MCF 10A (cell line): ENCODE data around the gene LIPT1. TPM values are rescaled to one million over a fixed set of nuclear protein-coding genes. Genes with fewer than 3 reads are reported as not detected.
A peak's percentile ranks its signal among the peaks of the same experiment; 100 is the strongest.

ENCODE experiments used
- BruUV-seq: library from RNA; stranded (reverse); fragments of 400-500 nt; replicated peaks from 2 replicates; lab custom pipeline; 2021; lab: Mats Ljungman, UMichigan
- CTCF ChIA-PET: fragments of 300-600 bp; sonication (Branson Sonifier 250); formaldehyde crosslinking; extraction: SDS; loops from one replicate; lab custom pipeline; 2021; ENCODE audit warnings: antibody characterized with exemption, inconsistent platforms; lab: Yijun Ruan, JAX
- POLR2A ChIA-PET: fragments of 300-600, 350-650 bp; sonication (Branson Sonifier 250); formaldehyde crosslinking; extraction: SDS; loops from one replicate; lab custom pipeline; 2020; ENCODE audit warnings: antibody characterized with exemption, inconsistent platforms; lab: Yijun Ruan, JAX
- DNase-seq: peaks from one replicate; pipeline ENCODE4 v3.0.0-alpha.2; 2018; ENCODE audit not compliant: unreplicated experiment
- H3K27ac Mint-ChIP-seq: one replicate; pipeline ENCODE4 v1.8.0; 2022; ENCODE audit warnings: mild to moderate bottlenecking, low read depth, mixed read lengths; ENCODE audit not compliant: unreplicated experiment
- H3K27me3 Mint-ChIP-seq: one replicate; pipeline ENCODE4 v1.8.0; 2022; ENCODE audit warnings: mixed read lengths; ENCODE audit not compliant: insufficient read depth, unreplicated experiment
- H3K36me3 Mint-ChIP-seq: one replicate; pipeline ENCODE4 v1.8.0; 2022; ENCODE audit warnings: mild to moderate bottlenecking, moderate library complexity, mixed read lengths; ENCODE audit not compliant: insufficient read depth, unreplicated experiment
- H3K4me1 Mint-ChIP-seq: one replicate; pipeline ENCODE4 v1.8.0; 2022; ENCODE audit warnings: mixed read lengths; ENCODE audit not compliant: insufficient read depth, unreplicated experiment
- H3K4me3 Mint-ChIP-seq: one replicate; pipeline ENCODE4 v1.8.0; 2022; ENCODE audit warnings: mild to moderate bottlenecking, moderate library complexity, mixed read lengths; ENCODE audit not compliant: unreplicated experiment
- H3K9me3 Mint-ChIP-seq: one replicate; pipeline ENCODE4 v1.8.0; 2022; ENCODE audit warnings: mixed read lengths; ENCODE audit not compliant: unreplicated experiment
- intact Hi-C: fragments of 100-400 bp; cut with micrococcal nuclease; formaldehyde crosslinking; loops from 2 replicates; pipeline ENCODE4 v1.14.1; 2022
- total RNA-seq: library from RNA; stranded (reverse); gene quantifications from 2 replicates; pipeline ENCODE4 v1.2.3, GENCODE V29; 2022
- TF ChIP-seq, protein P1 (sequence below): fragments of 200-600 bp; IDR thresholded peaks from one replicate; pipeline ENCODE4 v1.8.0; 2022; ENCODE audit warnings: antibody characterized with exemption, mild to moderate bottlenecking; ENCODE audit not compliant: unreplicated experiment

LIPT1 gene
- total RNA-seq, 1 experiment from 2014 or later = 13.1 TPM

DNA sequence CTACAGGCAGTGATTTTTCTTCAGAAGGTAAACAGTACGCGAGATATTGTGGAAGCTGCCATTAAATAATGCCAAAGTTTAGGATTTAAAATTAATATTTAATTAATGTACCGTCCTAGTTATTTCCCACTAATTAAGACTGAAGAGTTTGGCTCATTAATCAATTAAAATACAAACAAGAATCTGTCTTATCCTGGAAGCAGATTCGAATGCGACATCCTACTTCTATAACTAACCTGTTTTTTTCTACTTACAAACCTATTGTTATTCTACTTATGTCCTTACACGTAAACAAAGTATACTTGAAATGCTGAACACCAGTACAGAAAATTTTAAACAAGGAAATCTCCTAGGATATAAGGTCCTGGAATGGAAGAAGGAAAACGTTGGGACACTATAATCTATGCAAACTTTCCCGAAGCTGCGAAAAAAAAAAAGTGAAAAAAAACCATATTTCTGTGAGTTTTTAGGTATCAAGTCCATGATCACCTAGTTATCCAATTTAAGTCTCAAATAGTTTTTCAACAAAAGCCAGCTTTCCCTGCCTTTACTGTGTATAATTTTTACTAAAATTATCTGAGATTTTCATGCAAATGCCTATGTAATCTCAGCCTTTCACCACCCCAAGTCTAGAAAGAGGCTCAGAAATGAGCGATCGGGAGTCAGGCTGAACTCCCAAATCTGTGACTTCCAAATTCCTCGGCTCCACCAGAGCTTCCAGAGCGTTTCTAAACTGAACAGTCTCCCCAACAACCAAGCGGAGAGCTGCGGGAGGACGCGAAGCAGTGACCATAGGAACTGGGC is 14.5 kb upstream of the LIPT1 start:
- TF ChIP-seq, protein P1, sequence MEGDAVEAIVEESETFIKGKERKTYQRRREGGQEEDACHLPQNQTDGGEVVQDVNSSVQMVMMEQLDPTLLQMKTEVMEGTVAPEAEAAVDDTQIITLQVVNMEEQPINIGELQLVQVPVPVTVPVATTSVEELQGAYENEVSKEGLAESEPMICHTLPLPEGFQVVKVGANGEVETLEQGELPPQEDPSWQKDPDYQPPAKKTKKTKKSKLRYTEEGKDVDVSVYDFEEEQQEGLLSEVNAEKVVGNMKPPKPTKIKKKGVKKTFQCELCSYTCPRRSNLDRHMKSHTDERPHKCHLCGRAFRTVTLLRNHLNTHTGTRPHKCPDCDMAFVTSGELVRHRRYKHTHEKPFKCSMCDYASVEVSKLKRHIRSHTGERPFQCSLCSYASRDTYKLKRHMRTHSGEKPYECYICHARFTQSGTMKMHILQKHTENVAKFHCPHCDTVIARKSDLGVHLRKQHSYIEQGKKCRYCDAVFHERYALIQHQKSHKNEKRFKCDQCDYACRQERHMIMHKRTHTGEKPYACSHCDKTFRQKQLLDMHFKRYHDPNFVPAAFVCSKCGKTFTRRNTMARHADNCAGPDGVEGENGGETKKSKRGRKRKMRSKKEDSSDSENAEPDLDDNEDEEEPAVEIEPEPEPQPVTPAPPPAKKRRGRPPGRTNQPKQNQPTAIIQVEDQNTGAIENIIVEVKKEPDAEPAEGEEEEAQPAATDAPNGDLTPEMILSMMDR = no peak
- POLR2A ChIA-PET = interaction anchor here (0.5 to 4.6 kb wide), 29 partner anchors 8 to 1423 kb away, joined by 3 to 139 read pairs (median 4); partner anchors contain the start of genes EIF5B, LIPT1, MITD1 and MRPL30
- BruUV-seq = TSS peak; percentile 38
- H3K9me3 Mint-ChIP-seq = no peaks in the 10 kb centered on the region
- intact Hi-C loops = no loop called here
- peak overlapping the region; percentile 99 for H3K4me3 Mint-ChIP-seq
- DNase-seq = peak; percentile 47
- H3K36me3 Mint-ChIP-seq = no peaks in the 10 kb centered on the region
- H3K27me3 Mint-ChIP-seq = no peaks in the 10 kb centered on the region
- H3K4me1 Mint-ChIP-seq = peaks cover 8% of the 10 kb centered on the region
- H3K27ac Mint-ChIP-seq = peak overlapping the region; percentile 92
- CTCF ChIA-PET = interaction anchor here (0.7 to 1.1 kb wide), 2 partner anchors 14 to 1115 kb away, joined by 3 to 4 read pairs; no protein-coding TSS in a partner anchor

- TF ChIP-seq, protein P1 = no peak
- intact Hi-C loops = loop anchor here (1.0 kb wide), 1 partner anchor 15 kb away; no protein-coding TSS in a partner anchor
- CTCF ChIA-PET = interaction anchor here (0.6 to 1.1 kb wide), 3 partner anchors 14 to 1114 kb away, joined by 3 to 4 read pairs (median 4); no protein-coding TSS in a partner anchor
- no TSS peak for BruUV-seq
- Mint-ChIP-seq H3K27me3 (no peaks in the 10 kb centered on the region), H3K36me3 (no peaks in the 10 kb centered on the region), H3K4me1 (peaks cover 8% of the 10 kb centered on the region), H3K4me3 (peak overlapping the region; percentile 99), H3K9me3 (no peaks in the 10 kb centered on the region), H3K27ac (peak overlapping the region; percentile 92)
- no peak for DNase-seq
- POLR2A ChIA-PET = interaction anchor here (0.5 to 4.6 kb wide), 28 partner anchors 8 to 1422 kb away, joined by 3 to 139 read pairs (median 4); partner anchors contain the start of genes EIF5B, LIPT1, MITD1 and MRPL30
These were observed 14.0 kb upstream of the LIPT1 start for GRCh38 chr2:99140860-99141109.

- peak within 1 kb of the TSS; percentile 99 for H3K4me3 Mint-ChIP-seq
- DNase-seq = peak; percentile 95
- H3K27ac Mint-ChIP-seq = peak within 1 kb of the TSS; percentile 92
- peaks cover 8% of the 10 kb centered on the region for H3K4me1 Mint-ChIP-seq
- H3K27me3 Mint-ChIP-seq = no peaks in the 10 kb centered on the region
- CTCF ChIA-PET = interaction anchor here (0.6 to 1.1 kb wide), 5 partner anchors 15 to 358 kb away, joined by 3 to 5 read pairs (median 3); no protein-coding TSS in a partner anchor
- POLR2A ChIA-PET = interaction anchor here (0.6 to 4.6 kb wide), 27 partner anchors 8 to 1421 kb away, joined by 3 to 139 read pairs (median 4); partner anchors contain the start of genes EIF5B, LIPT1, MITD1 and MRPL30
- H3K9me3 Mint-ChIP-seq = no peaks in the 10 kb centered on the region
- intact Hi-C loops = loop anchor here (1.0 kb wide), 1 partner anchor 14 kb away; no protein-coding TSS in a partner anchor
- H3K36me3 Mint-ChIP-seq = no peaks in the 10 kb centered on the region
- TF ChIP-seq, protein P1 = no peak
- BruUV-seq = no TSS peak
These were observed 13.4 kb upstream of the LIPT1 start, which contains the start of gene C2orf15 for GRCh38 chr2:99141110-99142108. TSS of gene C2orf15 (plus strand) at chr2:99141707. CDS start at chr2:99150559, 8,852 bp downstream.
